Left cardiac atrium (tissue), 2 donors: ENCODE results near the gene ZNF599. TPM values are rescaled to one million over a fixed set of nuclear protein-coding genes. Genes with fewer than 3 reads are reported as not detected.

Experiments used
- total RNA-seq, 2 donors: library from RNA; stranded (reverse); fragmentation: NEBNext Ultra II Directional; extraction: Animal tissue kit (Norgen Biotek cat#: 25700); gene quantifications; one replicate each; pipeline ENCODE4 v1.2.1, GENCODE V29; 2021
- donor health status: DM: no; HTN: yes; CAD: no; lungs with severe emphysema.
- donor health status: DM: yes; HTN: yes; CAD: no.

ZNF599 gene
- total RNA-seq, 2 donors from 2014 or later, result 3.3 to 3.7 TPM

Other genes starting within 250 kb of the ZNF599 start
- under 1 TPM; 0.52 to 0.65 TPM for gene SCGB2B2, start 96.1 kb downstream of the ZNF599 start, total RNA-seq
- gene ZNF302, start 95.5 kb downstream of the ZNF599 start, total RNA-seq, result 10 to 100 TPM; 25.3 to 30.7 TPM
- gene ZNF181, start 39.0 kb downstream of the ZNF599 start, total RNA-seq, result 10 to 100 TPM; 17.1 to 19.9 TPM
- gene ZNF30, start 153.7 kb upstream of the ZNF599 start, total RNA-seq, result 1 to 10 TPM; 1.4 to 2.6 TPM
- gene ZNF792, start 191.0 kb upstream of the ZNF599 start, total RNA-seq, result 1 to 10 TPM; 3.1 to 5.5 TPM
- gene GRAMD1A, start 227.1 kb upstream of the ZNF599 start, total RNA-seq, result 10 to 100 TPM; 29.2 to 45.5 TPM